GM21528 (cell line): ENCODE data around the gene HELLS.
A peak's percentile ranks its signal among the peaks of the same experiment; 100 is the strongest.
"Not testable (repeated sequence)": the region's sequence is repeated elsewhere in the genome, so short reads cannot be mapped to it uniquely, and the experiment has no call there.

Experiments used
- ATAC-seq: cut with Tn5 transposase; IDR thresholded peaks from one replicate; pipeline ENCODE4 v1.9.1; 2021; ENCODE audit warnings: mild to moderate bottlenecking, moderate library complexity; ENCODE audit not compliant: unreplicated experiment, low FRiP score

HELLS gene

DNA sequence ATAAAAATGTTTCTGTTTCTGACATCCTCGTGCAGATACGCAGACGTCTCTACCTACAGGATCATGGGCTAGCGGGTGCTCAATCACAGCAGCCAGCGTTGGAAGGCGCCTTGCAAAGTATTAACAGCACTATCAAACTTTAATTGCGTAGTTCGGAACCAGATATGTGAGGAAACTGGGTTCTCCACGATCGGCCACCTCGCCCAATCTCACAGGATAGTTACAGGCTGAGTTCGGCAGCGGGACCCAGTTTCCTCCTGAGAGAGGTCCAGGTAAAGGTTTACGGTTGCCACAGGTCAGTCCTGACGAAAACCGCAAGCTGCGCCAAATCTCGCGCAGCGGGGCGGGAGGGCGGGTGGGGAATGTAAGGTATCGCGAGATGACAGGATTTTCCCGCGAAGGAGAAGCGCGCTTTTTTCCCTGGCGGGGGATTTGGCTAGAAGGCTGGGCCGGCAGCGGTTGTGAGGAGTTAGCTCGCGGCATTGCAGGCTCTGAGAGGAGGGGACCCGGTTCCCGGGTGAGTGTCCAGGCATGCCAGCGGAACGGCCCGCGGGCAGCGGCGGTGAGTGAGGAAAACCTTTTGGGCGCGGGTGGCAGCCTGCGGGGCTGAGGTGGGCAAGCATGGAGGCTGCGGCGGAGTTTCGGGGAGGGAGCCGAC is at the start of gene HELLS:
Gene HELLS, plus strand, starts transcription at position 398 of the 658 bp plus-strand sequence. Its CDS starts 134 bp downstream, at position 532.
- peak; percentile 86 for ATAC-seq

DNA sequence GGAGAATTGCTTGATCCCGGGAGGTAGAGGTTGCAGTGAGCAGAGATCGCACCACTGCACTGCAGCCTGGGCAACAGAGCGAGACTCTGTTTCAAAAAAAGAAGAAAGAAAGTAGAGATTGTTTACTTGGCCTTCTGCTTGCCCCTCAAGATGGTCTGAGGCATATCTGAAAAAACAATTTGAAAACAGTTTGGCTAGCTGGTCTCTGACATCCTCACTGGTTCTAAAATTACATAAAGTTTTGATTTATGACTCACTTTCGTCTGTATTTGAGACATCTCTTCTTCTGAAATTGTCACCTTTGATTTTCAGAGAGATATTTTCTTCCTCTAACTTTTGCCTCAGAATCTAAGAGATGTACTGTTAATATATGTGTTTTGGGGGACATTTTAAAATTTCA is 49.6 kb upstream of the HELLS start:
- no peak for ATAC-seq

DNA sequence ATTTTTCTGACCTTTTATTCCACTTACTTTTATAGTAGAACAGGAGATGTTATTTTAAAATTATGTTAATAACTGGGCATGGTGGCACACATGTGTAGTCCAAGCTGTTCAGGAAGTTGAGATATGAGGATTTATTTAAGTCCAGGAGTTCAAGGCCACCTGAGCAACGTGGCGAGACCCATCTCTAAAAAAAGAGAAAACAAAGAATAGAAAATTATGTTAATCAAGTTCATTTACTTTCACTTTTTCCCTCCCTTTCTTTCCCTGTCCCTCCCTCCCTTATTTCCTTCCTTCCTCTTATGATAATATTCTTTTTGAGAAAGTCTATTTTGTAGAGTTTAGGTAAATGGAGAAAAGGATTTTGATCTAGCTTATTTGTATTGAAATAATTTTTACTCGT is 48.9 kb upstream of the HELLS start:
- no peak for ATAC-seq

DNA sequence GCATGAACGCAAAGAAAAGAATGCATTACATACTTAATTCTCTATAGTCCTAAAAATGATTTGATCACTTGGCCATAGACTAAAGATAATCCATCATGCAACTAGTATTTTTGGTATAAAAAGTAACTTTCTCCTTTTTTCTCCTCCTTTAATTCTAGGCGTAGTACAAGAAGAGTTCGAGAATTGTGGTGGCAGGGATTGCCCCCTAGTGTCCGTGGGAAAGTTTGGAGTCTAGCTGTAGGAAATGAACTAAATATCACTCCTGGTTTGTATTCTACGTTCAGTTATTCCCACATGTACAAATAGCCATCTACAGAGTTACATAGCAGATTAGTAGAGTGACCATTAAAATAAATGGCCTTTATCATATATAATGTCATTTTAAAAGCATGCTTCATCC is 45.5 kb upstream of the HELLS start:
- no peak for ATAC-seq

DNA sequence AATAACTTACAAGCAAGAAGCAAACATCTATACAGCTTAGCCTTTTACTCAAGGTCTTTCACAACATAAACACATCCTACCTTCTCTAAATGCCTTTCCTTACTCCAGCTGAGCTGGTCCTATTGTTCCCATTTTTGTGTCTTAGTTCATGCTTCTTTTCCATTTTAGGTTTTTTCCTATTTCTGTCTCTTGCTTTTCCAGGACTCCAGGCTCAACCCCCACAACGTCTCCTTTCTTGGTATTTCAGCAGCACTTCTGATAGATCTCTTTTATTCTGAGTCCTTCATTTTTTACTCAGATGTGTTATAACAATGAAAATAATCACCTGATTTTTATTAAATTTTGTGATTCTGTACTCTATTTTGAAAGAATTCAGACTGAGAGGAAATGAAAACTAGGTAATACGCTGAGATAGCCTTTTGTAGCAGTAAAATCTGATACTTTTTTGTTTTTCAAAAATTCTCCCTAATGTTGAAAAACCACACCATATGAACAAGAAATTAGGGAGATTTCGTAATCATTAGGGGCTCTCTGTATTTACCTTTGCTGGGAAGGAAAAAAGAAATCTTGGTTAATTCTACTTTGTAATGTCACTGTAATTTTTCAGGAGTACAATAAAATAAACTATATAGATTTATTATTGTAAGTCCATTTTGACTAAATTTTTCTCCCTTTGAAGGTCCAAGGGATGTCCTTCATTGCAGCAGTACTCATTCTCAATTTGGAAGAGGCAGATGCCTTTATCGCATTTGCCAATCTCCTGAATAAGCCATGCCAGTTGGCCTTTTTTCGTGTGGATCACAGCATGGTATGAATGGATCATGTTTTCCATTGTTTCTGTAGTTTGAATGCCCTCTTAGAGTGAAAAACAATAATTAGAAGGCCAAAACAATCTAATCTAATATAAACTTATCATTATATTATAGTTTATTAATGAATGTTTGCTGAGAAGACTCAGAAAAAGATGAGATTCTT is 24.0 kb upstream of the HELLS start:
- no peak for ATAC-seq

DNA sequence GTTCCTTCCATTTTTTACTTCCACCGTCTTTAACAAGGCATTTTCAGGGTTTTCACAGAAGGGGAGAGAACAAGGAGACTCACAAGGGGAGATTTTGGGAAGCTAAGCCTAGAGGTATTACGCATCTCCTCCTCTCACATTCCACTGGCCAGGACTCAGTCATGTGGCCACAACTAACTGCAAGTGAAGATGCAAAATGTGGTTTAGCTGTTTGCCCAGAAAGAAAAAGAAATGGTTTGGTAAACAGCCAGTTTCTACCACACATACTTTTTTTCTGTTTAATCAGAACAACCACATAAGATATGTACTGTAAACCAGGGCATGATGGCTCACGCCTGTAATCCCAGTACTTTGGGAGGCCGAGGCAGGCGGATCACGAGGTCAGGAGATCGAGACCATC is 21.4 kb upstream of the HELLS start:
- no peak for ATAC-seq

DNA sequence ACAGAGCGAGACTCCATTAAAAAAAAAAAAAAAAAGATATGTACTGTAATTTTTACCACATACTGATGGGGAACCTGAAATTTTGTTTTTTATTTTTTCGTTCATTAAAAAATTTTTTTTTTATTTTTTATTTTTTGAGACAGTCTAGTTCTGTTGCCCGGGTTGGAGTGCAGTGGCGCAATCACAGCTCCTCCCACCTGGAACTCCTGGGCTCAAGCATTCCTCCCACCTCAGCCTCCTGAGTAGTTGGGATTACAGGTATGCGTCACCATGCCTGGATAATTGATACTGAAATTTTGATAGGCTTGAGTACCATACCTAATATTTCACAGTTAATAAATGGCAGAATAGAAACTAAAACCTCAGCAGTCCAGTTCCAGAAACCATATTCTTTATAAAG is 20.9 kb upstream of the HELLS start:
- ATAC-seq: no peak

DNA sequence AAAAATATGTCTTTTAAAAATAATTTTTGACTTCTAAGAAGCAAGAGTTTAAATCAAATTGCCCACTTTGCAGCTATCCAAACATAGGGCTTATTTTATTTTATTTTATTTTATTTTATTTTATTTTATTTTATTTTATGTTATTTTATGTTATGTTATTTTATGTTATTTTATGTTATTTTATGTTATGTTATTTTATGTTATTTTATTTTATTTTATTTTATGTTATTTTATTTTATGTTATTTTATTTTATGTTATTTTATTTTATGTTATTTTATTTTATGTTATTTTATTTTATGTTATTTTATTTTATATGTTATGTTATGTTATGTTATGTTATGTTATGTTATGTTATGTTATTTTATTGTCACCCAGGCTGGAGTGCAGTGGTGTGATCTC is 14.0 kb upstream of the HELLS start:
- ATAC-seq: not testable (repeated sequence)

DNA sequence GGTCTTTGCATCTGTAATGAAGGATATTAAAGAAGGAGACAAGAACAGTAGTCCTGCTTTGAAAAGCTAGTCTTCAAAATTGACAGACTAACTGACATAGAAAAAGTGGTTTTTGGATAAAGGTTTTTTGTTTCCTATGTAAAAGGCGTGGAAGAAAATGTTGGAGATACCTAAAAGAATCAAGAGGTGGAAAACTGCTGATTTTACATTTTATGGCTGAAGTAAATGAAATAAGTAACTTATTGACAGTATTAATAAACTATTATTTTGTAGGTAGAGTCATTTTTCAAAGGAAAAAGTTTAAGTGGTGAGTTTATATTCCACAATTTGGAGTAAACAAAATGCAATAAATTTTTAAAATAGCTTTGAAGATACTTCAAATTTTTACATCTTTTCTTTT is 12.6 kb upstream of the HELLS start:
- no peak for ATAC-seq

DNA sequence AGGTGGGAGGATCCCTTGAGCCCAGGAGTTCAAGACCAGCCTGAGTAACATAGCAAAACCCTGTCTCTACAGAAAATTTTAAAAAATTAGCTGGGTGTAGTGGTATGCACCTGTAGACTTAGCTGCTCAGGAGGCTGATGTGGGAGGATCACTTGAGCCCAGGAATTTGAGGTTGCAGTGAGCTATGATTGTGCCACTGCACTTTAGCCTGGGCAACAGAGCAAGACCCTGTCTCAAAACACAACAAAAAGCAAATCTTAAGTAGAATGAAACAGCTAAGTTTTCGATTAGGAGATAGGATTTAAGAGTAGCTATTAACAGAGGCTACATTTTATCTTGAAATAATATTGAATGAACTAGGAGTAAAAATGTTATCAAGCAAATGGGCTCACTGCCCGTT is 3.3 kb upstream of the HELLS start:
- ATAC-seq: not testable (repeated sequence)

DNA sequence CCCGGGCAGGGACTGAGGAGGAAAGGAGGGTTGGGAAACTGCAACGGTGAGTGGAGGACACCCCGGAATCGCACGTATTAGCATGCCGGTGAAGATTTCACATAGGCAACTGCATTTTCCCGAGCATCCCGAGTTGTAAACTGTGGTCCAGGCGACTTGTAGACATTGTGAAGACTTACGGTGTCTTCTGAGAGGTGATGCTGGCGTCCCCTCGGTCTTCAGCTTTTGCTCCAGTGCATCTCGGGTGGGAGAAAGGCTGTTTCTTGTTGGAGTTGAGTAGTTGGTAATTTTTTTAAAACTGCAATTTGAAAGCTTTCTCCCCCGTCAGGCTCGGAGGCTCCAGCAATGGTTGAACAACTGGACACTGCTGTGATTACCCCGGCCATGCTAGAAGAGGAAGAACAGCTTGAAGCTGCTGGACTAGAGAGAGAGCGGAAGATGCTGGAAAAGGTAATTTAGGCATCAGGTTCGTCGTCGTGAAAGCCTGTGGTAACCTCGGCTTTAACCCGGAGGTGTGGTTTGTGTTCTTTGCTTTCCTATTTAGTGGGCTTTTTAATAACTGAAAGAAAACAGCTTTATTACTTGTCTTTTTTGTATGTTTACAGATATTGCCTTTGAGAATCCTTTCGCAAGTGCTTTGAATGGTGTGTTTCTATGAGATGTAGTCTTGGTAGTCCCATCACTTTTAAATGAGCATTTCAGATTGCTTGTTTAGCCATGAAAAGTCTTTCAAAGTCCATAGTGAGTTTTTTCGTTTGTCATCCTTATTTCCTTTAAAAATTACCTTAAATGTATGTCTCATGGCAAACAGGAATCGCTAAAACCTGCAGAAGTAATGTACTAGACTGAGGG is 687 bp downstream of the HELLS start:
- peak; percentile 19 for ATAC-seq

DNA sequence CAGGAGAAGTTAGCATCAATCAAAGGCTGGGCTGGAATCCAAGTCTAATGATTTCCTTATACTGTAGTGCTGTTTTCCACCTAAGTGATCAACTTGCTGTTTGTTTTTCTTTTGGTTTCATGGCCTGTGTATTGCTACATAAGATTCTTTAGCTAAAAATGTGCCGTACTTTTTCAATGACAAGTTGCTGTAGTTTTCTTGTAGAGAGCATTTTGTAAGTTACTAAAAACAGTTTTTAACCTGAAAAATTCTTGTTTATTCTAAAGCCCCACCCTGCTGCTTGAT is 1.3 kb downstream of the HELLS start:
- ATAC-seq: no peak

DNA sequence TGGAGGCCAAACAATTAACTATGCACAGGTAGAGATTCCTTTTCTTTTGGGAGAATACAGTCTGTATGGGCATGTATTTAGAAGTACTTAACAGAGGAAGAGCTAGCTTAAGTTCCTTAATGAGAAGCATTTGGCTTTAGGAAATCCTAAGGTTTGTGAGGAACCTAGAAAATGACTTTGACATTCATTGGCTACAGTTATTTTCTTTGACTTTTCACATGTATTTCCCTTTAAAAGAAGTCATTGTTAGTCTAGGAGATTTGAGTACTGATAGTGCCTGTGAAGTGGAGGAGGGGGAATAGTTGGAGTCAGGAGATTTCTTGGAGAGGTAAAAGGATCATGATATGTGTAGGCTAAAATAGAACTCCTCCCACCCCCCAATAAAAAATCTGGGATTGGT is 3.6 kb downstream of the HELLS start:
- ATAC-seq: no peak

DNA sequence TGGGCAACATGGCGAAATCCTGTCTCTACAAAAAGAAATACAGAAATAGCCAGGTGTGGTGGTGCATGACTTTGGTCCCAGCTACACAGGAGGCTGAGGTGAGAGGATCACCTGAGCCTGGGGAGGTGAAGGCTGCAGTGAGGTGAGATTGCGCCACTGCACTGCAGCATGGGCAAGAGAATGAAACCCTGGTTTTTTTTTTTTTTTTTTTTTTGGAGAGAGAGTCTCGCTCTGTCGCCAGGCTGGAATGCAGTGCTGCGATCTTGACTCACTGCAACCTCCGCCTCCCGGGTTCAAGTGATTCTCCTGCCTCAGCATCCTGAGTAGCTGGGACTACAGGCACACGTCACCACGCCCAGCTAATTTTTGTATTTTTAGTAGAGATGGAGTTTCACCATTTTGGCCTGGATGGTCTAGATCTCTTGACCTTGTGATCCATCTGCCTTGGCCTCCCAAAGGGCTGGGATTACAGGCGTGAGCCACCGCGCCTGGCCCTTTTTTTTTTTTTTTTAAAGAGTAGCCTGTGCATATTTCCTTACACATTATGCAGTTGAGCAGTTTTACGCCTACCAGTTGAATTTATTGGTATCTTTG is 22.2 kb downstream of the HELLS start:
- ATAC-seq: not testable (repeated sequence)

DNA sequence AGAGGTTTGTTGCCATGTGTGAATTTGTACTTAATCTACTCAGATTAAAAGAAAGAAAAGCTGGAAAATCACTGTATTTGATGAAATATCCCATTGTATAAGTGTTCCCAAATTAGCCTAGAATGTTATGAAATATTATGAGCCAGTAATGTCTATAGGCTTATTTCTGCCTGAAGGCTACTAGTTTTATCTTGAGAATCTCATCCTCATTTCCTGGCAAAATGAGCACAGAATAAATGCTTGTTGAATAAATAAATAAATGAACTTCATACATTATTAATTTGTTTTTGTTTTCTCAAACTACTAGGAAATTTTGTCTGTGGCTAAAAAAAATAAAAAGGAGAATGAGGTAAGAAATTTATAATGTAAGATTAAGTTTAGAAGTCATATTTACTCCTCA is 25.5 kb downstream of the HELLS start:
- no peak for ATAC-seq

DNA sequence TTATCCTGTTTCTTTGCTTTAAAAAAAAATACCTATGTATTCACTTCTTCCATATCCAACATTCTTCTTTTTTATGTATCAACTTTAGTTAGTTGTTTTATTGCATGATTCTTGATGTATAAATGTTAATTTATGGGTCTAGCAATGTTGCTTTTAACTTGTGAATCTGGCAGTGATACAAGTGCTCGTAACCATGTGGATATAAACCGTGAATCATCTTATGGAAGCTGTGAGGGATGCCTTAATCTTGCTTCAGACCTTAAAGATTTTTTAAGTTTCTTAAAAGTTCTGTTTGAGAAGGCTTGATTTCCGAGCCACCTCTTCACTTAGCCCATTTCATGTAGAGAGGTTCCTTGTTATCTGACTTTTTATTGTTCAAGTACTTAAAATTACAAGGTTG is 25.9 kb downstream of the HELLS start:
- ATAC-seq: no peak

DNA sequence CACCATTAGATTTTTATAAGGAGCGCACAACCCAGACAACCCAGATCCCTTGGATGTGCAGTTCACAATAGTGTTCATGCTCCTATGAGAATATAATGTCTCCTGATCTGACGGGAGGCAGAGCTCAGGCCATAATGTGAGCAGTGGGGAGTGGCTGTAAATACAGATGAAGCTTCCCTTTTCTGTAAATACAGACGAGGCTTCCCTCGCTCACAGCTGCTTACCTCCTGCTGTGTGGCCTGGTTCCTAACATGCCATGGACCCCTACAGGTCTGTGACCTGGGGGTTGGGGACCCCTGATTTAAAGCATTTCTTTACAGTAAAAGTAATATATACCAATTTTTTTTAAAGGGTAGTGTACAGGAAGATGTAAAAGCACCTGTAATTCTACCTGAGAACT is 33.2 kb downstream of the HELLS start:
- ATAC-seq: no peak

DNA sequence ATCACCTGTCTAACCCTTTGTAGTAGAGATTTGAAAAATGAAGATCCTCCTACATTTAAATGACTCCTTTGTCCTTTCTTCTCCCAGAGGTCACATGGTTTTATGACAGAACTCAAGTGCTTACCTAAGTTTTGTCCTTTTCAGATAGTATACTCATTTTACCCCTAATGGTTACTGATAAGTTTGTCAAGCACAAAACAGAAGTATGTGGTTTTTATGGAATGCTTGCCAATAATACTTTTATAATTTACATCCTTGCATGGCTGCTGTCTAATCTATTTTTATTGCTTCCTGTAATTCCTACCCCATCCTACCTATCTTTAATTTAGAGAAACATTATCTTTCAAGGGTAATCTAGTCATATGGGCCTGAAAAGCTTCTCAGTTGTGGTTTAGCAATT is 37.5 kb downstream of the HELLS start:
- no peak for ATAC-seq

DNA sequence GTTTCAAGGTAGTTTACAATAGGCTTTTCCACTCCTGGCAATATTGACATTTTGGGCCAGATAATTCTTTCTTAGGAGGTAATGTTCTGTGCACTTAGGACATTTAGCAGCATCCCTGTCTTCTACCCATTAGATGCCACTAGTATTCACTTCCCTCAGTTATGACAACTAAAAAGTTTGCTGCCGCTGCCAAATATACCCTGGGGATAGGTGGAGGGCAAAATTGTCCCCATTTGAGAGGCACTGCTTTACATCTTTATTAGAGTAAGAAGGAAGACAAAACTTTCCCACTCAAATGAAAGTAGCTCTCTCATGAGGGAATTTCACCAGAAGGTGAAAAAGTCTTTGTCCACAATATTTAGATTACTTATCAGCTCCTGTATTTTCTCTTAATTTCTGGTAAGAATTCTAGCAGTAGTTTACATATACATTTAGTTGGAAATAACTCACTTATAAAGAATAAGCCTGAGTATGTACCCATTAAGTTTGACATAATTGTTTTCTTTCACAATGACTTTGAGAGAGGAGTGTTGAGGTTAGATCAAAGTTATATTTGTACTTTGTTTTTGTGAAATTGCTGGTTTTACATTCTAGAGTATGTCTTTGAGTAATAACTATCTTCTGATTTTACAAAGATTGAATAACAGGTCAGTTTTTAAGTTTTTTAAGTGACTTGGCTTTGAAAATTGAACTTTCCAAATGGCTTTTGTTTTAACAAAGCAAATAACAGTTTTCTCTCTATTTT is 46.0 kb downstream of the HELLS start:
- ATAC-seq: no peak
